Loucy (cell line): Measurements from ENCODE around the gene FGF14.

ENCODE experiments used
- H2AFZ ChIP-seq: fragments of 200-600 bp; sonication (generic); 2 replicates; pipeline ENCODE4 v1.6.0; 2016; ENCODE audit warnings: antibody characterized with exemption, mild to moderate bottlenecking, low read length, moderate library complexity
- H3F3A ChIP-seq: fragments of 200-600 bp; 2 replicates; pipeline ENCODE4 v1.6.0; 2016; ENCODE audit warnings: antibody characterized with exemption, low read depth, mild to moderate bottlenecking
- H3K27me3 ChIP-seq: fragments of 200-600 bp; sonication (generic); 2 replicates; pipeline ENCODE4 v1.6.1; 2014; ENCODE audit warnings: low read length, mild to moderate bottlenecking; ENCODE audit not compliant: insufficient read depth, poor library complexity, severe bottlenecking
- H3K36me3 ChIP-seq: fragments of 200-600 bp; sonication (generic); 2 replicates; pipeline ENCODE4 v1.6.1; 2016; ENCODE audit warnings: low read length; ENCODE audit not compliant: insufficient read depth
- H3K4me1 ChIP-seq: fragments of 200-600 bp; sonication (generic); 2 replicates; pipeline ENCODE4 v1.5.1; 2014; ENCODE audit warnings: low read length, mild to moderate bottlenecking; ENCODE audit not compliant: insufficient read depth, poor library complexity, severe bottlenecking
- H3K4me2 ChIP-seq: fragments of 200-600 bp; sonication (generic); 2 replicates; pipeline ENCODE4 v1.6.0; 2014; ENCODE audit warnings: antibody characterized with exemption, low read length, low read depth, mild to moderate bottlenecking; ENCODE audit not compliant: poor library complexity, severe bottlenecking
- H3K4me3 ChIP-seq: fragments of 200-600 bp; sonication (generic); 2 replicates; pipeline ENCODE4 v1.5.1; 2014; ENCODE audit warnings: low read length, mild to moderate bottlenecking, mixed read lengths; ENCODE audit not compliant: poor library complexity, severe bottlenecking
- H3K79me2 ChIP-seq: fragments of 200-600 bp; sonication (generic); 2 replicates; pipeline ENCODE4 v1.6.1; 2014; ENCODE audit warnings: low read length; ENCODE audit not compliant: insufficient read depth
- H3K9ac ChIP-seq: fragments of 200-600 bp; sonication (generic); 2 replicates; pipeline ENCODE4 v1.6.0; 2014; ENCODE audit warnings: mild to moderate bottlenecking, low read depth, low read length, moderate library complexity; ENCODE audit not compliant: poor library complexity, severe bottlenecking
- H3K9me2 ChIP-seq: fragments of 200-600 bp; sonication (generic); replicated peaks from 2 replicates; pipeline ENCODE4 v1.6.1; 2016; ENCODE audit warnings: low read depth, low read length, mixed read lengths
- H3K9me3 ChIP-seq: fragments of 200-600 bp; sonication (generic); 2 replicates; pipeline ENCODE4 v1.6.1; 2014; ENCODE audit warnings: mild to moderate bottlenecking, antibody characterized with exemption, low read length, low read depth; ENCODE audit not compliant: insufficient read depth
- H4K20me1 ChIP-seq: fragments of 200-600 bp; sonication (generic); 2 replicates; pipeline ENCODE4 v1.6.0; 2014; ENCODE audit warnings: antibody characterized with exemption, low read length, mild to moderate bottlenecking; ENCODE audit not compliant: insufficient read depth, poor library complexity, severe bottlenecking
- EZH2phosphoT487 ChIP-seq: fragments of 200-600 bp; IDR thresholded peaks from 2 replicates; pipeline ENCODE4 v1.6.1; 2018; ENCODE audit warnings: antibody characterized with exemption, mild to moderate bottlenecking, moderate library complexity, borderline replicate concordance
- TF ChIP-seq, protein P1 (sequence below): fragments of 200-600 bp; sonication (generic); conservative IDR thresholded peaks from 2 replicates; pipeline ENCODE4 v1.5.1; 2014; ENCODE audit warnings: mild to moderate bottlenecking, antibody characterized with exemption, low read length

The FGF14 gene

DNA sequence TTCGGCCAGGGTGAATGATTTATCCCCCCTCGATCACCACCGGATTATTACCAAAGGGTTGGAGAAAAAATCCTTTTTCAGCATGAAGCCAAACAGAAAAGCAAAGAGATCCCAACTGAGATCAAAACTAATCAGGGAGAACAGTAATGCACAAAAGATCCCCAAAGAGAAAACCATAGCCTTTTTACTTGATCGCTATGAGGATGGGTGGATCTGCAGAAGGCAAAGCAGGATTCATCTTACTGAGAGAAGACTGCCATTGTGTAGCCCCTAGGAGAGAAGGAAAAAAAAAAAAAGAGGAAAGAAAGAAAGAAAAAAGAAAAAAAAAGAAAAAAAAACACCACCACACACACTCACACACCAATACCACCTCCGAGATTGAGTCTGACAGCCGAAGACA is at the start of gene FGF14:
Gene FGF14 (minus strand): TSS at position 283 of the 400 bp plus-strand sequence.
- H3K36me3 ChIP-seq: no peaks in the 10 kb centered on the region
- H4K20me1 ChIP-seq: peaks cover 2% of the 10 kb centered on the region
- no peaks in the 10 kb centered on the region for H3K9me2 ChIP-seq
- H3K4me2 ChIP-seq: no peak within 1 kb of the TSS
- no peaks in the 10 kb centered on the region for H3F3A ChIP-seq
- no peaks in the 10 kb centered on the region for H3K79me2 ChIP-seq
- H3K27me3 ChIP-seq: no peaks in the 10 kb centered on the region
- H3K9ac ChIP-seq: no peak within 1 kb of the TSS
- no peak within 1 kb of the TSS for H2AFZ ChIP-seq
- TF ChIP-seq, protein P1, sequence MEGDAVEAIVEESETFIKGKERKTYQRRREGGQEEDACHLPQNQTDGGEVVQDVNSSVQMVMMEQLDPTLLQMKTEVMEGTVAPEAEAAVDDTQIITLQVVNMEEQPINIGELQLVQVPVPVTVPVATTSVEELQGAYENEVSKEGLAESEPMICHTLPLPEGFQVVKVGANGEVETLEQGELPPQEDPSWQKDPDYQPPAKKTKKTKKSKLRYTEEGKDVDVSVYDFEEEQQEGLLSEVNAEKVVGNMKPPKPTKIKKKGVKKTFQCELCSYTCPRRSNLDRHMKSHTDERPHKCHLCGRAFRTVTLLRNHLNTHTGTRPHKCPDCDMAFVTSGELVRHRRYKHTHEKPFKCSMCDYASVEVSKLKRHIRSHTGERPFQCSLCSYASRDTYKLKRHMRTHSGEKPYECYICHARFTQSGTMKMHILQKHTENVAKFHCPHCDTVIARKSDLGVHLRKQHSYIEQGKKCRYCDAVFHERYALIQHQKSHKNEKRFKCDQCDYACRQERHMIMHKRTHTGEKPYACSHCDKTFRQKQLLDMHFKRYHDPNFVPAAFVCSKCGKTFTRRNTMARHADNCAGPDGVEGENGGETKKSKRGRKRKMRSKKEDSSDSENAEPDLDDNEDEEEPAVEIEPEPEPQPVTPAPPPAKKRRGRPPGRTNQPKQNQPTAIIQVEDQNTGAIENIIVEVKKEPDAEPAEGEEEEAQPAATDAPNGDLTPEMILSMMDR: no peak
- no peak for TF ChIP-seq EZH2phosphoT487
- no peaks in the 10 kb centered on the region for H3K4me1 ChIP-seq
- H3K4me3 ChIP-seq: no peak within 1 kb of the TSS
- H3K9me3 ChIP-seq: no peaks in the 10 kb centered on the region

DNA sequence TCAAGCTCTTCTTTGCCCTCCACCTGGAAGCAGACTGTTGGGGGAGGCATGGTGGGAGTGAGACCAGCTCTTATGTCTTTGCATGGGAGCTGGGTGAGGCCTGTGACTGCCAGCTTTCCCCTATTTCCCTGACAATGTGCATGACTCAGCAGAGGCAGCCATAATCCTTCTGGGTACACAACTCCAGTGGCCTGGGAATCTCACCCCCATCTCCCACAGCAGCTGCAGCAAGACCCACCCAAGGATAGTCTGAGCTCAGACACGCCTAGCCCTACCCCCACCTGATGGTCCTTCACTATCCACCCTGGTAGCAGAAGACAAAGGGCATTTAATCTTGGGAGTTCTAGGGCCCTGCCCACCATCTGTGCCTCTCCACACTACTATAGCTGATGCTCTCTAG is 41.4 kb upstream of the FGF14 start:
- no peaks in the 10 kb centered on the region; the same call in 1 of the 2 replicates for H3K9me3 ChIP-seq
- H3K9me2 ChIP-seq: no peaks in the 10 kb centered on the region
- no peak overlapping the region for H3K4me2 ChIP-seq
- no peaks in the 10 kb centered on the region for H3K27me3 ChIP-seq
- no peak overlapping the region for H3K4me3 ChIP-seq
- H3K36me3 ChIP-seq: no peaks in the 10 kb centered on the region
- H3K79me2 ChIP-seq: no peaks in the 10 kb centered on the region
- H2AFZ ChIP-seq: no peak overlapping the region
- H4K20me1 ChIP-seq: no peaks in the 10 kb centered on the region
- TF ChIP-seq, protein P1: no peak
- TF ChIP-seq EZH2phosphoT487: no peak
- no peaks in the 10 kb centered on the region for H3K4me1 ChIP-seq
- no peaks in the 10 kb centered on the region for H3F3A ChIP-seq
- H3K9ac ChIP-seq: no peak overlapping the region

DNA sequence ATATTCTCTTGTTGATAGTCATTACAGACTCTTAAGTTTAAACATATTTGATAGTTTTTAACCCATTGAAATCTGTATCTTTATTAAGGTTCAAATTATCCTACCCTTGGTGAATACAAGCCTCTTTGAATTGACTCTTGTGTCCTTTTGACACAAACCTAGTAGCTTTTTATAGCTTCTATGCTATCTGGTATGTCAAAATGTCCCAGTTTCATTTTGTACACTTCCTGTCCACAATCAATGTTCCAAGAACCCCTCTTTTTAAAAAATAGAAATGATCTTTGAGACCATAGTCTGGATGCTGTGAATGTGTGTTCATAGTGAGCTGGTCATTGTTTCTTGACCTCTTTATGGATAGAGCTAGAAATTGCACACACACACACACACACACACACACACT is 39.2 kb upstream of the FGF14 start:
- H3K4me3 ChIP-seq: no peak overlapping the region
- H3K9ac ChIP-seq: no peak overlapping the region
- H3K27me3 ChIP-seq: no peaks in the 10 kb centered on the region
- no peak overlapping the region for H2AFZ ChIP-seq
- TF ChIP-seq, protein P1: no peak
- no peak for TF ChIP-seq EZH2phosphoT487
- no peaks in the 10 kb centered on the region for H3F3A ChIP-seq
- H3K9me2 ChIP-seq: no peaks in the 10 kb centered on the region
- H3K4me1 ChIP-seq: no peaks in the 10 kb centered on the region
- H3K4me2 ChIP-seq: no peak overlapping the region
- H3K36me3 ChIP-seq: no peaks in the 10 kb centered on the region
- no peaks in the 10 kb centered on the region for H3K79me2 ChIP-seq
- no peaks in the 10 kb centered on the region; the same call in 1 of the 2 replicates for H3K9me3 ChIP-seq
- H4K20me1 ChIP-seq: no peaks in the 10 kb centered on the region
